ENCODE measurements around the gene PTPRA. TPM values are rescaled to one million over a fixed set of nuclear protein-coding genes. Genes with fewer than 3 reads are reported as not detected.

PTPRA gene
- total RNA-seq, 1 donor from 2014 or later: 88.7 TPM

DNA sequence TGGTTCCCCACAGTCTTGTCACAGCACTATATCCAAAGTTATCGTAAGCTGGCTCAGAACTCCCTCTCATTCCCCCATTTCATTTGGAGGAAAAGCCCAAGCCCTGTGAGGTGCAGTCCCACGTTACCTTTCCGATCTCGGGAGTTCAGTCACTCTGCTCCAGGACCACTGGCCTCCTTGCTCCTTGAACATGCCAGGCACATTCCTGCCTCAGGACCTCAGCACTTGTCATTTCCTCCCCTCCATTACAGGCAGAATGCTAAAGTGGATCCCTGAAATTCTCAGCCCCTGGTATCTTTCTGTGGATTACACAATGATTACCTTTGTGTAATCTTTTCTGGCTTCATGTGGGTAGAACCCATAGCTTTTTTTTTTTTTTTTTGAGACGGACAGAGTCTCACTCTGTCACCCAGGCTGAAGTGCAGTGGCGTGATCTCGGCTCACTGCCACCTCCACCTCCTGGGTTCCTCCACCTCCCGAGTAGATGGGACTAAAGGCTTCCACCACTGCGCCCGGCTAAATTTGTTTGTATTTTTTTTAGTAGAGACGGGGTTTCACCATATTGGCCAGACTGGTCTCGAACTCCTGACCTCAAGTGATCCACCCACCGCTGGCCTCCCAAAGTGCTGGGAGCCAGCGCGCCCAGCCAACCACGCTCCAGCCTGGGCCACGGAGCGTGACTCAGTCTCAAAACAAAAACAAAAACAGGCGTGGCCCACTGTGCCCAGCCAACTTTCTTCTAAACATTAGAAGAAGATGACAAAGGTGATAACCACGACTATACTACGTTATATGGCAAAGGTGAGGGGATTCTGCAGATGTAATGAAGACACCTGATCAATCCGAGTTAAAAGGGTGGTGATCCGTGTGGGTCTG, 194.1 kb downstream of the PTPRA start:
- Mint-ChIP-seq H3K36me3 (ENCODE audit: low read depth) (no peaks in the 10 kb centered on the region), H3K9me3 (no peaks in the 10 kb centered on the region), H3K4me3 (no peak overlapping the region), H3K27me3 (ENCODE audit: low read depth) (peaks cover 18% of the 10 kb centered on the region), H3K27ac (ENCODE audit: unreplicated experiment) (no peak overlapping the region), H3K4me1 (peaks cover 2% of the 10 kb centered on the region)
- TF ChIP-seq, protein P1, sequence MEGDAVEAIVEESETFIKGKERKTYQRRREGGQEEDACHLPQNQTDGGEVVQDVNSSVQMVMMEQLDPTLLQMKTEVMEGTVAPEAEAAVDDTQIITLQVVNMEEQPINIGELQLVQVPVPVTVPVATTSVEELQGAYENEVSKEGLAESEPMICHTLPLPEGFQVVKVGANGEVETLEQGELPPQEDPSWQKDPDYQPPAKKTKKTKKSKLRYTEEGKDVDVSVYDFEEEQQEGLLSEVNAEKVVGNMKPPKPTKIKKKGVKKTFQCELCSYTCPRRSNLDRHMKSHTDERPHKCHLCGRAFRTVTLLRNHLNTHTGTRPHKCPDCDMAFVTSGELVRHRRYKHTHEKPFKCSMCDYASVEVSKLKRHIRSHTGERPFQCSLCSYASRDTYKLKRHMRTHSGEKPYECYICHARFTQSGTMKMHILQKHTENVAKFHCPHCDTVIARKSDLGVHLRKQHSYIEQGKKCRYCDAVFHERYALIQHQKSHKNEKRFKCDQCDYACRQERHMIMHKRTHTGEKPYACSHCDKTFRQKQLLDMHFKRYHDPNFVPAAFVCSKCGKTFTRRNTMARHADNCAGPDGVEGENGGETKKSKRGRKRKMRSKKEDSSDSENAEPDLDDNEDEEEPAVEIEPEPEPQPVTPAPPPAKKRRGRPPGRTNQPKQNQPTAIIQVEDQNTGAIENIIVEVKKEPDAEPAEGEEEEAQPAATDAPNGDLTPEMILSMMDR (conservative IDR thresholded peaks at IDR 0.05): no peak
- DNase-seq (ENCODE audit: low read depth, low spot score): no peak

GRCh38 chr20:3068075-3068474, 194.8 kb downstream of the PTPRA start:
- no peak for DNase-seq (ENCODE audit: low read depth, low spot score)
- H3K4me1 Mint-ChIP-seq: peaks cover 5% of the 10 kb centered on the region
- H3K9me3 Mint-ChIP-seq: no peaks in the 10 kb centered on the region
- no peak overlapping the region for H3K4me3 Mint-ChIP-seq
- H3K27ac Mint-ChIP-seq (ENCODE audit: unreplicated experiment): no peak overlapping the region
- H3K36me3 Mint-ChIP-seq (ENCODE audit: low read depth): no peaks in the 10 kb centered on the region
- peaks cover 25% of the 10 kb centered on the region for H3K27me3 Mint-ChIP-seq (ENCODE audit: low read depth)
- TF ChIP-seq, protein P1 (conservative IDR thresholded peaks at IDR 0.05): no peak

DNA sequence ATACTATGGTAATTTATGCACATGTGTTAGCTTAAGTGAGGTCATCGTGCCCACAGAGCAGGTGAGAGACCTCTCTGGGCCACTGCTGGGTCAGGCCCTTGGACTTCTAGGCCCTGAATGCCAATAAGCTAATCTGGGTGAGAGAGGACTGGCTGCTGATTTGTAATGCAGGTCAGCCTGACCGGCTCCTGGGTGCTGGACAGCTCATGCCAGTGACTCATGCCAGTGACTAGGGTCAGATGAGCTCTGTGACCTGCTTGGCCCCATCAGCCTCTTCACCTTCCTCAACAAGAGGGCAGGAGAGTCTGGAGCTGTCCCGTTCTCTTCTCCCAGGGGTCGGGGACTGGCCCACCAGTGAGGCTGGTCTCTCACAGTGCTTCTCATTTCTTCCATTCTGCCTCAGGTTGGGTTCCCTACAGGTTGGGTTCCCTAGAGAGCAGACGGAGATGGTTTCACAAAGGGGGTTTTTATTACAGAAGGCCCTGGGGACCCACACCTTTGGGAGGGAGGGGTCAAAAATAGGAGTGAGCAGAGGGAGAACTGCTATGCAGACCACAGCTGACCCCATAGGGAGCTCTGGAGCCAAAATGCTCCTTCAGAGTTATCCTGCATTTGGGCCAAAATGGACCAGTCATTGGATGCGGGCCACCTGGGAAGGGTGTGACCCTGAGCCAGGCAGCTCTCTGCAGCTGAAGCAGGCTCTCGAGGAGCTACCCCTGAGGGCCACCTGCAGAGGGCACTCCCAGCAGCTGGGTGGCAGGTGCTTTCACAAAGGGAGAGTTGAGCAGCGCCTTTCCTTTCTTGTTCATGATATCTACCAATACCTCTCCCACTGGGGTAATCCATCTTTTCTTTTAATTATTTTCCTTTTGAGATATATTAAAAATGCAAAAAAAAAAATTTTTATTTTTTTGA, 196.0 kb downstream of the PTPRA start:
- no peak overlapping the region for H3K4me3 Mint-ChIP-seq
- no peak overlapping the region for H3K27ac Mint-ChIP-seq (ENCODE audit: unreplicated experiment)
- no peaks in the 10 kb centered on the region for H3K36me3 Mint-ChIP-seq (ENCODE audit: low read depth)
- H3K9me3 Mint-ChIP-seq: no peaks in the 10 kb centered on the region
- peaks cover 5% of the 10 kb centered on the region for H3K4me1 Mint-ChIP-seq
- DNase-seq (ENCODE audit: low read depth, low spot score): no peak
- TF ChIP-seq, protein P1 (conservative IDR thresholded peaks at IDR 0.05): no peak
- H3K27me3 Mint-ChIP-seq (ENCODE audit: low read depth): peaks cover 31% of the 10 kb centered on the region

DNA sequence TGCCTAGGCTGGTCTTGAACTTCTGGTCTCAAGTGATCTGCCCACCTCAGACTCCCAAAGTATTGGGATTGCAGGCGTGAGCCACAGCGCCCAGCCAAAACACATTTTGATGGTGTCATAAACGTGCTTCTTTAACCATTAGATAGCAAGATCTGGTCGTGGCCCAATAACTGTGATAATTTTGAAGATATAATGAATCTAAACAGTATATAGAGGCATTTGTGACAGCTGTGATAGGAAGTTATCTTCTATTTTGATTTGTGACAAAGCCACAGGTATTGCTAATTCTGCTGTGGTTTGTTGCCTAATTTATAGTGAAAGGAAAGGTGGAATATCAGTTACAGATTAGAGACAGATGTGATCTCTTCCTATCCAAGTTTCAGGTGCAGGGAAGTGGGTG, 197.4 kb downstream of the PTPRA start:
- no peaks in the 10 kb centered on the region for H3K36me3 Mint-ChIP-seq (ENCODE audit: low read depth)
- H3K27ac Mint-ChIP-seq (ENCODE audit: unreplicated experiment): no peak overlapping the region
- H3K27me3 Mint-ChIP-seq (ENCODE audit: low read depth): peaks cover 30% of the 10 kb centered on the region
- TF ChIP-seq, protein P1 (conservative IDR thresholded peaks at IDR 0.05): no peak
- no peak for DNase-seq (ENCODE audit: low read depth, low spot score)
- H3K9me3 Mint-ChIP-seq: no peaks in the 10 kb centered on the region
- H3K4me3 Mint-ChIP-seq: no peak overlapping the region
- H3K4me1 Mint-ChIP-seq: peaks cover 5% of the 10 kb centered on the region

DNA sequence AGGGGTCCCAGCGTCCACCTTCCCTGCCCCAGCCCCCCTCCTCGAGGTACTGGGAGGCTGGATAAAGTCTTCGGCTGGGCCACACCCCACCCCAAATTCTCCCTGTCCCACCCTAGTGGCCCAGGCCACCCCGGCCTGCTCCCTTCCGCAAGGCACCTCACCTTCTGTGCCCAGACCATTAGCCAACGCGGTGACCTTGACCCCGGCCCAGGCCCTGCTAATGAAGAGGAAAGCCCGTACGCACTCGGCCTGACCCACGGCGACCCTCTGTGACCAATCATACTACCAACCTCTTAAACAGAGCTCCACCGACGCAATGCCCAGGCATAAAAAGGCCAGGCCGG, 198.0 kb downstream of the PTPRA start:
- DNase-seq (ENCODE audit: low read depth, low spot score): no peak
- H3K4me1 Mint-ChIP-seq: peaks cover 5% of the 10 kb centered on the region
- H3K36me3 Mint-ChIP-seq (ENCODE audit: low read depth): no peaks in the 10 kb centered on the region
- H3K27ac Mint-ChIP-seq (ENCODE audit: unreplicated experiment): no peak overlapping the region
- H3K9me3 Mint-ChIP-seq: no peaks in the 10 kb centered on the region
- peaks cover 31% of the 10 kb centered on the region for H3K27me3 Mint-ChIP-seq (ENCODE audit: low read depth)
- TF ChIP-seq, protein P1 (conservative IDR thresholded peaks at IDR 0.05): no peak
- H3K4me3 Mint-ChIP-seq: no peak overlapping the region
